Ishikawa (cell line): ENCODE results near the gene USP28.

ENCODE experiments used
- CEBPB ChIP-seq: IDR thresholded peaks from 2 replicates; pipeline ENCODE4 v1.6.1; 2012
- CREB1 ChIP-seq: IDR thresholded peaks from 2 replicates; pipeline ENCODE4 v1.6.1; 2012; ENCODE audit warnings: low read depth
- EGR1 ChIP-seq: IDR thresholded peaks from 2 replicates; pipeline ENCODE4 v1.6.1; 2012
- EP300 ChIP-seq: IDR thresholded peaks from 2 replicates; pipeline ENCODE4 v1.6.1; 2012; ENCODE audit warnings: borderline replicate concordance
- FOXM1 ChIP-seq: IDR thresholded peaks from 2 replicates; pipeline ENCODE4 v1.6.1; 2012; ENCODE audit warnings: low read depth, borderline replicate concordance
- NFIC ChIP-seq: IDR thresholded peaks from 2 replicates; pipeline ENCODE4 v1.6.1; 2012
- RAD21 ChIP-seq: IDR thresholded peaks from 2 replicates; pipeline ENCODE4 v1.6.1; 2012; ENCODE audit warnings: low read depth
- TAF1 ChIP-seq: IDR thresholded peaks from 2 replicates; pipeline ENCODE4 v1.6.1; 2012; ENCODE audit warnings: low read depth, mild to moderate bottlenecking
- TCF12 ChIP-seq: IDR thresholded peaks from 2 replicates; pipeline ENCODE4 v1.6.1; 2012; ENCODE audit warnings: low read depth
- TEAD4 ChIP-seq: IDR thresholded peaks from 2 replicates; pipeline ENCODE4 v1.6.1; 2012
- YY1 ChIP-seq: IDR thresholded peaks from 2 replicates; pipeline ENCODE4 v1.6.1; 2012; ENCODE audit warnings: low read depth
- ZBTB7A ChIP-seq: IDR thresholded peaks from 2 replicates; pipeline ENCODE4 v1.6.1; 2012; ENCODE audit warnings: low read depth
- TF ChIP-seq, protein P1 (sequence below): IDR thresholded peaks from 2 replicates; pipeline ENCODE4 v1.6.1; 2012
- TF ChIP-seq, protein P2 (sequence below): IDR thresholded peaks from 2 replicates; pipeline ENCODE4 v1.6.1; 2012
- TF ChIP-seq, protein P3 (sequence below): IDR thresholded peaks from 2 replicates; pipeline ENCODE4 v1.6.1; 2012; ENCODE audit warnings: low read depth, mild to moderate bottlenecking

USP28 gene

DNA sequence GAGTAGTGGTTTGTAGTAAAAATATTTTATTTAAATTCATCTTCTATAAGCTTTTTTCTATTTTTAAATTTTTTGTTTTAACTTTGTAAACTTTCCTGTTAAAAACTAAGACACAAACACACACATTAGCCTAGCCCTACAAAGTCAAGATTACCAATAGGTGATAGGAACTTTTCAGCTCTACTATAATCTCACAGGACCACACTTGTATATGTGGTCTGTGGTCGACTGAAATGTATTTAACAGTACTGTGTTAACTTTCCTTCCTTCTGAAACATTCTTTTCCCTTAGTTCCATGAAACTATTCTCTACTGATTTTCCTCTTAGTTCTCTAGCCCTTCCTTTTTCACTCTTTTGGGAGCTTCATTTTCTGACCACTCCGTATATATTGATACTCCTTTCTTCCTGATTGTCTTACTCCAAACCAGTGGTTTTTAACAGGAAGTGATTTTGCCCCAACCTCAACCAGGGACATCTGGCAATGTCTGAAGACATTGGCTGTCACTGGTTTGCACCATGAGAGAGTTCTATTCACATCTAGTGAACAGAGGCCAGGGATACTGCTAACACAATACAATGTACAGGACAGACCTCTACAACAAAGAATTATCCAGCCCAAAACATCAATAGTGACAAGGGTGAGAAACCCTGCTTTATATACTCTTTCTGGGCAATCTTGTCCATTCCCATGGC lies 110.7 kb downstream of the USP28 start:
- TF ChIP-seq, protein P1, sequence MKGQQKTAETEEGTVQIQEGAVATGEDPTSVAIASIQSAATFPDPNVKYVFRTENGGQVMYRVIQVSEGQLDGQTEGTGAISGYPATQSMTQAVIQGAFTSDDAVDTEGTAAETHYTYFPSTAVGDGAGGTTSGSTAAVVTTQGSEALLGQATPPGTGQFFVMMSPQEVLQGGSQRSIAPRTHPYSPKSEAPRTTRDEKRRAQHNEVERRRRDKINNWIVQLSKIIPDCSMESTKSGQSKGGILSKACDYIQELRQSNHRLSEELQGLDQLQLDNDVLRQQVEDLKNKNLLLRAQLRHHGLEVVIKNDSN = no peak
- no peak for TF ChIP-seq EP300
- no peak for TF ChIP-seq YY1
- no peak for TF ChIP-seq RAD21
- no peak for TF ChIP-seq TAF1
- TF ChIP-seq EGR1 = no peak
- no peak for TF ChIP-seq NFIC
- TF ChIP-seq ZBTB7A = no peak
- TF ChIP-seq TCF12 = no peak
- TF ChIP-seq, protein P2, sequence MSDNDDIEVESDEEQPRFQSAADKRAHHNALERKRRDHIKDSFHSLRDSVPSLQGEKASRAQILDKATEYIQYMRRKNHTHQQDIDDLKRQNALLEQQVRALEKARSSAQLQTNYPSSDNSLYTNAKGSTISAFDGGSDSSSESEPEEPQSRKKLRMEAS = no peak

DNA sequence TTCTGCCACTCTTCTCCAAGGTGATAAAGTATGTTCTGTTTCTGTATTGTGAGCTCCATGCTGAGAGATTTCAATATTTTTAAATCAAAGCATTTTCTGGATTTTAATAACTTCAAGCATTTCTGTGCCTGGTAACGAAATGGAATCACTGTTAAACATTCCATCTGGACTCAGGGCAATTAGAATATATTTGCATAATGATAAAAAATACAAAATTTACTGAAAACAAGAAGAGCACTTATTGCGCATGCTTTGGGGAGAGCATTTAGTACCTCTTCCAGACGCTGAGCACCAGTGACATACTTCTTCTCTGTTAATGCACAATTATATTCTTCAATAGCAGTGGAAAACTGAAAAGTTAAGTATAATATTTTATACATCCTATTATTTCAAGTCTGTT lies 115.1 kb downstream of the USP28 start:
- TF ChIP-seq EGR1 (no peak), TEAD4 (no peak), FOXM1 (no peak)

DNA sequence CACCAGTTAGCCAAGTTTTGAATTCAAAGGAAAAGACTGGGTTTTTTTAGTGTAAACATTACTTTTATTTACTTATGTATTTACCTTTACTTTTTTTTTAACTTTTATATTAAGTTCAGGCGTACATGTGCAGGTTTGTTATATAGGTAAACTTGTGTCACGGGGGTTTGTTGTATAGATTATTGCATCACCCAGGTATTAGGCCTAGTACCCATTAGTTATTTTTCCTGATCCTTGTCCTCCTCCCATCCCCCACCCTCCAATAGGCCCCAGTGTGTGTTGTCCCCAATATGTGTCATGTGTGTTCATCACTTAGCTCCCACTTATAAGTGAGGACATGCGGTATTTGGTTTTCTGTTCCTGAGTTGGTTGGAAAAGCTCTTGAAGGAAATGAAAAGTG lies 122.4 kb downstream of the USP28 start:
- TF ChIP-seq, protein P2 = no peak
- TF ChIP-seq CREB1 (no peak), TEAD4 (no peak), CEBPB (no peak), EP300 (no peak), FOXM1 (no peak), ZBTB7A (no peak)
- TF ChIP-seq, protein P3, sequence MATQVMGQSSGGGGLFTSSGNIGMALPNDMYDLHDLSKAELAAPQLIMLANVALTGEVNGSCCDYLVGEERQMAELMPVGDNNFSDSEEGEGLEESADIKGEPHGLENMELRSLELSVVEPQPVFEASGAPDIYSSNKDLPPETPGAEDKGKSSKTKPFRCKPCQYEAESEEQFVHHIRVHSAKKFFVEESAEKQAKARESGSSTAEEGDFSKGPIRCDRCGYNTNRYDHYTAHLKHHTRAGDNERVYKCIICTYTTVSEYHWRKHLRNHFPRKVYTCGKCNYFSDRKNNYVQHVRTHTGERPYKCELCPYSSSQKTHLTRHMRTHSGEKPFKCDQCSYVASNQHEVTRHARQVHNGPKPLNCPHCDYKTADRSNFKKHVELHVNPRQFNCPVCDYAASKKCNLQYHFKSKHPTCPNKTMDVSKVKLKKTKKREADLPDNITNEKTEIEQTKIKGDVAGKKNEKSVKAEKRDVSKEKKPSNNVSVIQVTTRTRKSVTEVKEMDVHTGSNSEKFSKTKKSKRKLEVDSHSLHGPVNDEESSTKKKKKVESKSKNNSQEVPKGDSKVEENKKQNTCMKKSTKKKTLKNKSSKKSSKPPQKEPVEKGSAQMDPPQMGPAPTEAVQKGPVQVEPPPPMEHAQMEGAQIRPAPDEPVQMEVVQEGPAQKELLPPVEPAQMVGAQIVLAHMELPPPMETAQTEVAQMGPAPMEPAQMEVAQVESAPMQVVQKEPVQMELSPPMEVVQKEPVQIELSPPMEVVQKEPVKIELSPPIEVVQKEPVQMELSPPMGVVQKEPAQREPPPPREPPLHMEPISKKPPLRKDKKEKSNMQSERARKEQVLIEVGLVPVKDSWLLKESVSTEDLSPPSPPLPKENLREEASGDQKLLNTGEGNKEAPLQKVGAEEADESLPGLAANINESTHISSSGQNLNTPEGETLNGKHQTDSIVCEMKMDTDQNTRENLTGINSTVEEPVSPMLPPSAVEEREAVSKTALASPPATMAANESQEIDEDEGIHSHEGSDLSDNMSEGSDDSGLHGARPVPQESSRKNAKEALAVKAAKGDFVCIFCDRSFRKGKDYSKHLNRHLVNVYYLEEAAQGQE = no peak
- TF ChIP-seq, protein P1 = no peak
